ENCODE measurements around the gene MKI67. TPM values are rescaled to one million over a fixed set of nuclear protein-coding genes. Genes with fewer than 3 reads are reported as not detected.

The MKI67 gene
- total RNA-seq, 1 donor from 2014 or later, result 5.6 TPM

GRCh38 chr10:128113026-128113425 lies 13.2 kb downstream of the MKI67 start:
- peaks cover 1% of the 10 kb centered on the region for H3K36me3 ChIP-seq (ENCODE audit: control insufficient read depth, insufficient read depth, low read length)
- DNase-seq (ENCODE audit: low read depth), result no peak

GRCh38 chr10:128111696-128112095 lies 14.5 kb downstream of the MKI67 start:
- DNase-seq (ENCODE audit: low read depth), result no peak
- Histone ChIP-seq H3K4me3 (ENCODE audit: low read depth, low read length) (no peak overlapping the region), H3K36me3 (ENCODE audit: control insufficient read depth, insufficient read depth, low read length) (peaks cover 1% of the 10 kb centered on the region), H3K27me3 (ENCODE audit: control insufficient read depth, insufficient read depth, low read length) (no peaks in the 10 kb centered on the region)
- TF ChIP-seq CTCF (IDR thresholded peaks at IDR 0.05; ENCODE audit: insufficient read depth, low read length, poor library complexity, severe bottlenecking), result no peak

More at GRCh38 chr10:128113026-128113425, 13.2 kb downstream of the MKI67 start:
- no peak for TF ChIP-seq CTCF (IDR thresholded peaks at IDR 0.05; ENCODE audit: insufficient read depth, low read length, poor library complexity, severe bottlenecking)
- no peaks in the 10 kb centered on the region for H3K27me3 ChIP-seq (ENCODE audit: control insufficient read depth, insufficient read depth, low read length)
- H3K4me3 ChIP-seq (ENCODE audit: low read depth, low read length), result no peak overlapping the region

DNA sequence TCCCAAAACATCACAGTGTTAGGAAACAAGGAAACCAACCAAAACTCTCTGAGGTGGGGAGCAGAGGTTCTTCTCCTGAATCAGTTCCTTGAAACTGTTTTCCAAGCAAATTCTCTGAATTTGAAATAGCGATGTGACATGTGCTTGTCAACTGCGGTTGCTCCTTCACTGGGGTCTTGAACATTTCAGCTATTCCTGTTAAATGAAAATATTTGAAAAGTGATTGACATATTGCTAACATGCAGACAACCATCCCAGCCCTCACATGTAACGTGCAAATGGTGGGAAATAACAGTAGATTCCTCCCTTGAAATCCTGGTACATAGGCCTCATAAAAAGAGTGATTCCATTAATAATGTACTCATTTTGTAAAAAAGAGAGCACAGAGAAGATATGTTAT lies 15.9 kb downstream of the MKI67 start:
- no peaks in the 10 kb centered on the region for H3K27me3 ChIP-seq (ENCODE audit: control insufficient read depth, insufficient read depth, low read length)
- H3K4me3 ChIP-seq (ENCODE audit: low read depth, low read length), result no peak overlapping the region
- peaks cover 1% of the 10 kb centered on the region for H3K36me3 ChIP-seq (ENCODE audit: control insufficient read depth, insufficient read depth, low read length)
- no peak for TF ChIP-seq CTCF (IDR thresholded peaks at IDR 0.05; ENCODE audit: insufficient read depth, low read length, poor library complexity, severe bottlenecking)
- no peak for DNase-seq (ENCODE audit: low read depth)

DNA sequence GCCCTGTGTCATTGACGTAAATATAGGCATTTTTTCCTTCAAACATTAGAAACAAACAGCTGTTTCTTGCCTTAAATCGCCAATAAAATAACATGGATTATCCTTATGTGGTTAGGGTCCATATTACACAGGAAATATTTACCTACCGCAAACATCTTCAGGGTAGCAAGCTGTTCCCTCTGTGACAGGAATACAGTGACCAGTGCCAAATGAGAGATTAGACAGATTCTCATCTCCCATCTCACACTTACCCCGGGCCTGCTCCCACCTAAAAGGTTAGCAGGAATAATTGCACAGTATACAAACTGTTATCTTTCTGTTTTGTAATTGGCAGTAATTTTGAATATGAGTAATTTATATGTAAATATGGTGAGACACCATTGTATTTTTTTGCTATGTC lies 16.5 kb downstream of the MKI67 start:
- no peaks in the 10 kb centered on the region for H3K27me3 ChIP-seq (ENCODE audit: control insufficient read depth, insufficient read depth, low read length)
- TF ChIP-seq CTCF (IDR thresholded peaks at IDR 0.05; ENCODE audit: insufficient read depth, low read length, poor library complexity, severe bottlenecking), result no peak
- H3K36me3 ChIP-seq (ENCODE audit: control insufficient read depth, insufficient read depth, low read length), result peaks cover 1% of the 10 kb centered on the region
- no peak for DNase-seq (ENCODE audit: low read depth)
- H3K4me3 ChIP-seq (ENCODE audit: low read depth, low read length), result no peak overlapping the region

GRCh38 chr10:128105383-128105782 lies 20.8 kb downstream of the MKI67 start:
- Histone ChIP-seq H3K36me3 (ENCODE audit: control insufficient read depth, insufficient read depth, low read length) (peaks cover 1% of the 10 kb centered on the region), H3K27me3 (ENCODE audit: control insufficient read depth, insufficient read depth, low read length) (no peaks in the 10 kb centered on the region), H3K4me3 (ENCODE audit: low read depth, low read length) (no peak overlapping the region)
- no peak for DNase-seq (ENCODE audit: low read depth)
- no peak for TF ChIP-seq CTCF (IDR thresholded peaks at IDR 0.05; ENCODE audit: insufficient read depth, low read length, poor library complexity, severe bottlenecking)

- no peak overlapping the region for H3K4me3 ChIP-seq (ENCODE audit: low read depth, low read length)
- no peak for TF ChIP-seq CTCF (IDR thresholded peaks at IDR 0.05; ENCODE audit: insufficient read depth, low read length, poor library complexity, severe bottlenecking)
- no peak for DNase-seq (ENCODE audit: low read depth)
- no peaks in the 10 kb centered on the region for H3K36me3 ChIP-seq (ENCODE audit: control insufficient read depth, insufficient read depth, low read length)
- H3K27me3 ChIP-seq (ENCODE audit: control insufficient read depth, insufficient read depth, low read length), result no peaks in the 10 kb centered on the region
Observed at GRCh38 chr10:128103229-128103714, 23.0 kb downstream of the MKI67 start.

Measured in kidney epithelial cell (primary cell).